ENCODE measurements around the gene RAP1GAP. TPM values are rescaled to one million over a fixed set of nuclear protein-coding genes. Genes with fewer than 3 reads are reported as not detected.

Gene RAP1GAP
- total RNA-seq, 1 experiment from 2014 or later: 30.2 TPM

DNA sequence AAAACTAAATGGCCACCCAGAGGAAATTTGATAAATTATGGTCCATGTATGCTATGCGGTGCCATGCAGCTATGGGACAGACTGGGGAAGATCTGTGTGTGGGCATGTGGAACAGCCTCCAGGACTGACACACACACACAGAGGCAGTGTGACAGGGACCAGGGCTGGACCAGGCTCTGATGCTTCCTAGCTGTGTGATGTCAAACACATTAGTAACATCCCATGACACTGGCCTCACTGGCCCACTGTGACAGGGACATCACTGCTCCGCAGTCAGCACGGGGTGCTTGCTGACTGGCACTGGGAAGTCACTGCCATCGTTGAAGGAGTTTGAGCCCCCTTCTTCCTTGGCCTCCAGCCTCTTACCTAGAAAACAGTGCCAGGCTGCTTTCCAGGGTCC, 13.9 kb downstream of the RAP1GAP start:
- no peak overlapping the region for H3K27ac ChIP-seq
- H3K4me3 ChIP-seq: no peak overlapping the region
- H3K9me3 ChIP-seq (ENCODE audit: insufficient read depth, low read depth): no peaks in the 10 kb centered on the region
- no peak overlapping the region for H2AFZ ChIP-seq
- no peaks in the 10 kb centered on the region for H3K79me2 ChIP-seq (ENCODE audit: low read depth)
- H3K4me2 ChIP-seq: no peak overlapping the region; the same call in 1 of the 2 replicates
- H4K20me1 ChIP-seq (ENCODE audit: insufficient read depth): no peaks in the 10 kb centered on the region
- no peak for TF ChIP-seq CTCF (conservative IDR thresholded peaks at IDR 0.05)
- TF ChIP-seq EZH2 (IDR thresholded peaks at IDR 0.05; ENCODE audit: low read depth): no peak
- peaks cover 35% of the 10 kb centered on the region for H3K4me1 ChIP-seq (replicated peaks; ENCODE audit: insufficient read depth)
- CTCF ChIA-PET: interaction anchor here (0.7 kb wide), 1 partner anchor 33 kb away, joined by 7 read pairs; no protein-coding TSS in a partner anchor
- no peaks in the 10 kb centered on the region for H3K9me2 ChIP-seq (ENCODE audit: insufficient read depth)
- no TSS peak for BruUV-seq (replicated peaks)
- no peaks in the 10 kb centered on the region for H3K27me3 ChIP-seq (ENCODE audit: insufficient read depth, low read depth)
- peaks cover 13% of the 10 kb centered on the region; the same call in 1 of the 2 replicates for H3F3A ChIP-seq (ENCODE audit: insufficient read depth, low read depth)
- no peaks in the 10 kb centered on the region for H3K36me3 ChIP-seq (ENCODE audit: low read depth)
- DNase-seq: no peak
- POLR2A ChIA-PET (ENCODE audit: unreplicated experiment): interaction anchor here (0.6 kb wide), 1 partner anchor 48 kb away, joined by 3 read pairs; no protein-coding TSS in a partner anchor
- intact Hi-C loops (cut with micrococcal nuclease; ENCODE audit: unreplicated experiment): loop anchor here (5.0 kb wide), 4 partner anchors 43 to 423 kb away; partner anchors contain the start of gene ALPL

GRCh38 chr1:21654209-21654608, 14.9 kb downstream of the RAP1GAP start:
- Histone ChIP-seq H3K4me1 (replicated peaks; ENCODE audit: insufficient read depth) (peaks cover 35% of the 10 kb centered on the region), H3K27me3 (ENCODE audit: insufficient read depth, low read depth) (no peaks in the 10 kb centered on the region), H3K4me3 (no peak overlapping the region), H3K9me2 (ENCODE audit: insufficient read depth) (no peaks in the 10 kb centered on the region), H3K79me2 (ENCODE audit: low read depth) (no peaks in the 10 kb centered on the region), H3K9me3 (ENCODE audit: insufficient read depth, low read depth) (no peaks in the 10 kb centered on the region), H3F3A (ENCODE audit: insufficient read depth, low read depth) (peaks cover 13% of the 10 kb centered on the region; the same call in 1 of the 2 replicates), H3K27ac (no peak overlapping the region), H3K36me3 (ENCODE audit: low read depth) (no peaks in the 10 kb centered on the region), H4K20me1 (ENCODE audit: insufficient read depth) (no peaks in the 10 kb centered on the region), H3K4me2 (no peak overlapping the region), H2AFZ (no peak overlapping the region)
- intact Hi-C loops (cut with micrococcal nuclease; ENCODE audit: unreplicated experiment): no loop called here
- TF ChIP-seq EZH2 (IDR thresholded peaks at IDR 0.05; ENCODE audit: low read depth) (no peak), CTCF (conservative IDR thresholded peaks at IDR 0.05) (no peak)
- BruUV-seq (replicated peaks): no TSS peak
- DNase-seq: no peak
- ChIA-PET CTCF (no interaction called here), POLR2A (ENCODE audit: unreplicated experiment) (no interaction called here)

DNA sequence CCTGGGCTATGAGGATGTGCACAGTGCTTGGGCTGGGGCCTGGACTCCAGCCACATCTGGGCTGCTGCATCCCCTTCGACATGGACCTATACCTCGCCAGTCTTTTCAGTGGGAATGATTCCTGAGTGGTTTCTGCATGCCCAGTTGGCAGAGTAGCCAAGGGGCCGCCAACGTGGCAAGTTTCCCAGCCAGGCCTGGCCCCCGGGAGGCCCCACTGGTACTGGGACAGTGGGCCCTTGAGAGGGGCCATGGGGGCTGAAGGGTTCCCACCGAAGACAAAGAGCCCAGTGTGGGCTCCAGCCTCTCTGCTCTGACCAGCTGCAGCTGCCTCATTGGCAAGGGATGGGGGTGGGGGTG, 15.4 kb downstream of the RAP1GAP start:
- H3K27me3 ChIP-seq (ENCODE audit: insufficient read depth, low read depth): no peaks in the 10 kb centered on the region
- H3K79me2 ChIP-seq (ENCODE audit: low read depth): no peaks in the 10 kb centered on the region
- no TSS peak for BruUV-seq (replicated peaks)
- H3K4me1 ChIP-seq (replicated peaks; ENCODE audit: insufficient read depth): peaks cover 35% of the 10 kb centered on the region
- H3K4me3 ChIP-seq: no peak overlapping the region
- ChIA-PET POLR2A (ENCODE audit: unreplicated experiment) (no interaction called here), CTCF (no interaction called here)
- H3K36me3 ChIP-seq (ENCODE audit: low read depth): no peaks in the 10 kb centered on the region
- intact Hi-C loops (cut with micrococcal nuclease; ENCODE audit: unreplicated experiment): no loop called here
- no peak for TF ChIP-seq CTCF (conservative IDR thresholded peaks at IDR 0.05)
- H3F3A ChIP-seq (ENCODE audit: insufficient read depth, low read depth): peaks cover 13% of the 10 kb centered on the region; the same call in 1 of the 2 replicates
- H4K20me1 ChIP-seq (ENCODE audit: insufficient read depth): no peaks in the 10 kb centered on the region
- H3K9me2 ChIP-seq (ENCODE audit: insufficient read depth): no peaks in the 10 kb centered on the region
- H3K9me3 ChIP-seq (ENCODE audit: insufficient read depth, low read depth): no peaks in the 10 kb centered on the region
- no peak overlapping the region for H3K27ac ChIP-seq
- DNase-seq: no peak
- H2AFZ ChIP-seq: no peak overlapping the region
- H3K4me2 ChIP-seq: no peak overlapping the region

Data from PC-9 (cell line).